ENCODE data around the gene CAPN9.

GRCh38 chr1:230848235-230848634, 101.0 kb downstream of the CAPN9 start:
- TF ChIP-seq GABPA (IDR thresholded peaks at IDR 0.05 in 1 of 2, conservative IDR thresholded peaks at IDR 0.05 in 1 of 2) (no peak), RXRA (IDR thresholded peaks at IDR 0.05) (no peak), ZBTB33 (IDR thresholded peaks at IDR 0.05) (no peak), ATF3 (IDR thresholded peaks at IDR 0.05) (no peak), REST (IDR thresholded peaks at IDR 0.05) (no peak), JUND (IDR thresholded peaks at IDR 0.05) (no peak)
- TF ChIP-seq, protein P1, sequence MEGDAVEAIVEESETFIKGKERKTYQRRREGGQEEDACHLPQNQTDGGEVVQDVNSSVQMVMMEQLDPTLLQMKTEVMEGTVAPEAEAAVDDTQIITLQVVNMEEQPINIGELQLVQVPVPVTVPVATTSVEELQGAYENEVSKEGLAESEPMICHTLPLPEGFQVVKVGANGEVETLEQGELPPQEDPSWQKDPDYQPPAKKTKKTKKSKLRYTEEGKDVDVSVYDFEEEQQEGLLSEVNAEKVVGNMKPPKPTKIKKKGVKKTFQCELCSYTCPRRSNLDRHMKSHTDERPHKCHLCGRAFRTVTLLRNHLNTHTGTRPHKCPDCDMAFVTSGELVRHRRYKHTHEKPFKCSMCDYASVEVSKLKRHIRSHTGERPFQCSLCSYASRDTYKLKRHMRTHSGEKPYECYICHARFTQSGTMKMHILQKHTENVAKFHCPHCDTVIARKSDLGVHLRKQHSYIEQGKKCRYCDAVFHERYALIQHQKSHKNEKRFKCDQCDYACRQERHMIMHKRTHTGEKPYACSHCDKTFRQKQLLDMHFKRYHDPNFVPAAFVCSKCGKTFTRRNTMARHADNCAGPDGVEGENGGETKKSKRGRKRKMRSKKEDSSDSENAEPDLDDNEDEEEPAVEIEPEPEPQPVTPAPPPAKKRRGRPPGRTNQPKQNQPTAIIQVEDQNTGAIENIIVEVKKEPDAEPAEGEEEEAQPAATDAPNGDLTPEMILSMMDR (IDR thresholded peaks at IDR 0.05; ENCODE audit: low read depth, low read length, missing input control) = no peak

Measured in liver (tissue), 3 donors.